SK-N-MC (cell line): ENCODE measurements around the gene AKT1.
A peak's percentile ranks its signal among the peaks of the same experiment; 100 is the strongest.

Experiments
- DNase-seq: peaks from one replicate; pipeline ENCODE4 v3.0.0-alpha.2; 2011; ENCODE audit warnings: low read depth, low spot score
- H3K27ac ChIP-seq: fragments of 200-600 bp; sonication (generic); 2 replicates; pipeline ENCODE4 v1.5.1; 2016; ENCODE audit warnings: mixed run types
- H3K36me3 ChIP-seq: fragments of 200-600 bp; sonication (generic); 2 replicates; pipeline ENCODE4 v1.6.1; 2017; ENCODE audit warnings: antibody characterized with exemption, low read length, mixed read lengths; ENCODE audit not compliant: insufficient read depth
- H3K4me3 ChIP-seq: fragments of 200-600 bp; sonication (generic); 2 replicates; pipeline ENCODE4 v1.5.1; 2016
- H3K9ac ChIP-seq: fragments of 200-600 bp; sonication (generic); 2 replicates; pipeline ENCODE4 v1.8.0; 2017; ENCODE audit warnings: mixed run types, mixed read lengths; ENCODE audit not compliant: insufficient read length
- H3K9me3 ChIP-seq: fragments of 200-600 bp; sonication (generic); 2 replicates; pipeline ENCODE4 v1.6.1; 2017; ENCODE audit warnings: low read depth, mild to moderate bottlenecking, antibody characterized with exemption, low read length, moderate library complexity, mixed read lengths
- EZH2 ChIP-seq: fragments of 200-600 bp; sonication (generic); IDR thresholded peaks from one replicate; pipeline ENCODE4 v1.6.1; 2017; ENCODE audit warnings: antibody characterized with exemption
- FOXP2 ChIP-seq: optimal IDR thresholded peaks from 2 replicates; pipeline ENCODE3; 2011; ENCODE audit warnings: mild to moderate bottlenecking, moderate library complexity; ENCODE audit not compliant: insufficient read depth; ENCODE audit errors: extremely low read length, control extremely low read depth
- POLR2AphosphoS5 ChIP-seq: IDR thresholded peaks from 2 replicates; pipeline ENCODE4 v1.6.1; 2012; ENCODE audit warnings: mild to moderate bottlenecking, low read depth, low read length, borderline replicate concordance

AKT1 gene

DNA sequence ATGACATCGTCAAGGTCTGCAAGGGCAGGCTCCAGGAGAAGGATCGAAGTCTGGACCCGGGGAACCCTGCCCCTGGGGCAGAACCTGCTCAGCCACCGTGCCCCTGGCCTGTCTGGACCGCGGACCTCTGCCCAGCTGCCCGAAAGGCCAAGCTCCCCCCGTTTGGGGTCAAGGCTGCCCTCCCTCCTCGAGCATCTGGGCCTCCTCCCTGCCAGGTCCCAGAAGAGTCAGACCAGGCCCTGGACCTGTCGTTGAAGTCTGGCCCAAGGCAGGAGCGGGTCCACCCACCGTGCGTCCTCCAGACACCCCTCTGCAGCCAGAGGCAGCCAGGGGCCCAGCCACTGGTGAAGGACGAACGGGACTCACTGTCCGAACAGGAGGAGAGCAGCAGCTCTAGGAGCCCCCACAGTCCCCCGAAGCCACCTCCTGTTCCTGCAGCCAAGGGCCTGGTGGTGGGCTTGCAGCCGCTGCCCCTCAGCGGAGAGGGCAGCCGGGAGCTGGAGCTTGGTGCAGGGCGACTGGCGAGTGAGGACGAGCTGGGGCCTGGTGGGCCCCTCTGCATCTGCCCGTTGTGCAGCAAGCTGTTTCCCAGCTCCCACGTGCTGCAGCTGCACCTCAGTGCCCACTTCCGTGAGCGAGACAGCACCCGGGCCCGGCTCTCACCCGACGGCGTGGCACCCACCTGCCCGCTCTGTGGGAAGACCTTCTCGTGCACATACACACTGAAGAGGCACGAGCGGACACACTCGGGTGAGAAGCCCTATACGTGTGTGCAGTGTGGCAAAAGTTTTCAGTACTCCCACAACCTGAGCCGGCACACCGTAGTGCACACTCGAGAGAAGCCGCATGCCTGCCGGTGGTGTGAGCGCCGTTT lies 6.2 kb upstream of the AKT1 start:
- H3K9ac ChIP-seq: no peak overlapping the region
- no peak overlapping the region for H3K27ac ChIP-seq

DNA sequence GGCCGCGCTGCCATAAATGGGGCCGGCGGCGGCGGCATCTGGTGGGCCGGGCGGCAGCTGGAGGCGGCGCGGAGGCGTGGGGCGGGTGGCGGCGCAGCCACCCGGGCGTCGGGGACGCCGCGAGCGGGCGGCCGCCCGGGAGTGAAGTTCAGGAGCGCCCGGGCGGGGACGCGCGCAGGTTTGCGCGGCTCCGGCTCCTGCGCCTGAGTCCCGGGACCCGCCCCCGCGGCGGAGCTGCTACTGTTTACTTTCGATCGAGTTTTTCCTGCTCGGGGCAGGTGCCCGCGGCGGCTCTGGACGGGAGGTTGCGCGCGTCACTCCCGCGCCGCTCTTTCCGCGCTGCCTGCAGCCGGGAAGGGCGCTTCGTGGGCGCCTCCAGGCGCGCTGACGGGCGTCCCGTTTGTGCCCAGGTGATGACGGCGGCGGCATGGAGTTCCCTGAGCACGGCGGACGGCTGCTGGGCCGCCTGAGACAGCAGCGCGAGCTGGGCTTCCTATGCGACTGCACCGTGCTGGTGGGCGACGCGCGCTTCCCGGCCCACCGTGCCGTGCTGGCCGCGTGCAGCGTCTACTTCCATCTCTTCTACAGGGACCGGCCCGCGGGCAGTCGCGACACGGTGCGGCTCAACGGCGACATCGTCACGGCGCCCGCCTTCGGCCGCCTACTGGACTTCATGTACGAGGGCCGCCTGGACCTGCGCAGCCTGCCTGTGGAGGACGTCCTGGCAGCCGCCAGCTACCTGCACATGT lies 5.4 kb upstream of the AKT1 start, which contains the start of gene ZBTB42:
ZBTB42 (plus strand) TSS at position 331 of the 749 bp plus-strand sequence; CDS start at position 428, 97 bp downstream.
- Histone ChIP-seq H3K9me3 (no peaks in the 10 kb centered on the region), H3K27ac (no peak within 1 kb of the TSS), H3K4me3 (peak within 1 kb of the TSS; percentile 82), H3K36me3 (no peaks in the 10 kb centered on the region), H3K9ac (no peak within 1 kb of the TSS)
- no peak for DNase-seq
- TF ChIP-seq POLR2AphosphoS5 (no peak), EZH2 (no peak), FOXP2 (no peak)

More for the DNA sequence above, 6.2 kb upstream of the AKT1 start:
- H3K36me3 ChIP-seq: no peaks in the 10 kb centered on the region
- no peak for TF ChIP-seq FOXP2
- TF ChIP-seq POLR2AphosphoS5: no peak
- TF ChIP-seq EZH2: no peak
- DNase-seq: no peak
- H3K4me3 ChIP-seq: peak overlapping the region; percentile 82
- no peaks in the 10 kb centered on the region for H3K9me3 ChIP-seq

DNA sequence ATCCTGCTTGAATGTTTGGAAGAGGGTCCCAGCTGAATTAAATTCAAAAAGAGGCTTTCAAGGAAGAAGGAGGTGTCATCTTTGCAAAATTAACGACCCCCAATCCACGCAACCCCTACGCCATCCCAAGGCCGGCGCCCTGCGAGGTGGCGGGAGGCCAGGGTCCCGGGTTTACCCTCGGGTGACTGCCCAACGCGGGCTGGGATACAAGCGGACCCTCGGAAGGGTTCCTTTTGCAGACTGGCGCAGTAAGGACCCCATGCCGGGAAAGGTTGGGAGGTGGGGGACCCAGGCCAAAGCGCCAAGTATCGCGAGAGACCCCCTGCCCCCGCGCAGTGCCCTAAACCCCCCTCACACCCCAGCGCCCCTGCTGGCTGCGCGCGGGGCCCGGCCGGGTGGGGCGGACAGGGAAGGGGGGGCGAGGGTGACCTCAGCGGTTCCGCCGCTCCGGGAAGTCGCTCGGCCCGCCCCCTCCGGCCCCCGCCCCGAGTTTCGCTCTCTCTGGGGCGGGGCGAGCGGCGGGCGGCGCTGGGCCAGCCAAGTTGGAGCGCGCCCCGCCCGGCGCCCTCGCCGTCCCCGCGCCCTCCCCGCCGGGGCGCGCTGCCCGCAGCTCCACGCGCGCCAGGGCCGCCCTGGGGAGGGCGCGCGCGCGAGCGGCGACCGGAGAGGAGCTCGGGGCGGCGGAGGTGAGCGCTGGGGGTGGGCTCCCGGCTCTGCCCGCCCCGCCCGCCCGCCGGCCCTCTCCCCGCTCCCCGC lies 4.6 kb upstream of the AKT1 start:
- no peak for TF ChIP-seq EZH2
- no peak for TF ChIP-seq POLR2AphosphoS5
- no peak for TF ChIP-seq FOXP2
- Histone ChIP-seq H3K36me3 (no peaks in the 10 kb centered on the region), H3K9me3 (no peaks in the 10 kb centered on the region), H3K4me3 (peak overlapping the region; percentile 47), H3K27ac (no peak overlapping the region), H3K9ac (no peak overlapping the region)
- no peak for DNase-seq

DNA sequence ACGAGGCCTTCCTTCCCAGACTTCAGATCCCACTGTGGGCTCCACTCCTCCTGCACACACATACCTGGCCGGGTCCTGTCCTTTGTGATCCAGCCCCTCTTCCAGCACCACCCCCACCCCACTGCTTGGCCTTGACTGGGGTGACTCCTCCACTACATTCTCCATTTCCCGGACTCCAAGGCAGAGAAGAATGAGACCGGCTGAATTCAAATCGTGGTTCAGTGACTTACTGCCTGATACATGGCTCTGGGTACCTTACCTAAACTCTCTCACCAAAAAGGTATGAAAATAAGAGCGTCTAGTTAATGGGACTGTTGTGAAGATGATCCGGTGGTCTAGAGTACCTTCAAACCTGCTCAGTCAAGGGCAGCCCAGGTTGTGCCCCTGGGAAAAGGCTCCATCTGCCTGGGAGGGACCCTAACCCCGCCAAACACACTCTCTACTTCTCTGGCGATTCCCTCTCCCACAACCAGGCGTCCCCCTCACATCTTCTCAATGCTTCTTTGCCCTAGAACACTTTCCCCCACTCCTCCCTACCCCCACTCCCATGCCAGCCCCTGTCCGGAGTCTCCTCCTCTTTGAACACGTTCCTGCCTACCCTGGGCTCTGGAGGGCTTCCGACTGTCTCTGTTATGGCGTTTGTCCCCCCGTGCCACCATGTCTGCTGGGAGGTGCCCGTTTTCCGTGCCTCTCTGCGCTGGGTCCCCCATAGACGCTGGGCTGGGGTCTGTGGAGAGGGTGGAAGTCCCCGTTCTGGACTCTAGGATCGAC lies 3.9 kb upstream of the AKT1 start:
- no peak overlapping the region; the same call in 1 of the 2 replicates for H3K4me3 ChIP-seq

DNA sequence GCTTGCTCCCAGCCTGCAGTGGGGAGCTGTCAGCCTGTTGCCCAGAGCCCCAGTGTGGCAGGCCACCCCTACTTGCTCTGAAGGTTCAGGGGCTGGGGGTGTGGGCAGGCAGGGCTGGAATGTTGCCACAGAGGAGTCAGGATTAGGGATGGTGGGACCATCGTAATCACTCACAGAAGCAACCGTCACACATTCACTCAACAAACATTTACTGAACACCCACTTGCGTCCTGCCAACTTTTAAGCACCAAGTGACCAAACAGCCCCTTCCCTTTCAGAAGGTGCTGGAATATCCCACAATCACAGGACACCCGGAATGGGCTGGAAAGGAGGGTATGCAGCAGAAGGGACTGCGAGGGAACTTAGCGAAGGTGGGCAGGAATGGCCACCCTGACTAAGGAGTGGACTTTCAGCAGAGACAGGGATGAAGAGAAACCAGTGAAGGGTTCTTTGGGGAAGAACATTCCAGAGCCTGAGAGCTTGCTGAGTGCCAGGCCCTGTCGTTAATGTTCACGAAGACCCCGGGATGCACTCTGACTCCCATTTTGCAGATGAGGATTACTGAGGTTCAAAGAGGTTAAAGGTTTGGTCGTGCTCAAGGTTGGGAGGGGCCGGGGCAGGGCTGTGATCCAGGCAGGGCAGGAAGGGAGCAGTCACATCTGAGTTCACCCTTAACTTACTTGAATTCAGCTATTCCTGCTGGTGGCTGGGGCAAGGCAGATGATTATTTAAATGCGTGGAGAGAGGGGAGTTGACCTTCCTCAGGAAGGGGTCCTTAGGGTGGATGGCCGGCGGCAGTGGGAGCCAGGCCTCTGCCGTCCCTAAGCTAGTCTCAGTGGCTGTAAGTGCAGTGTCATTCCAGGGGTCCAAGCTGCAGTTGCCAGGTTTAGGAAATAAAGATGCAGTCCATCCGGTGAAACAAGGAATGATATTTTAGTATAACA lies 3.0 kb upstream of the AKT1 start:
- Histone ChIP-seq H3K4me3 (no peak overlapping the region), H3K27ac (no peak overlapping the region), H3K9me3 (no peaks in the 10 kb centered on the region), H3K9ac (no peak overlapping the region), H3K36me3 (no peaks in the 10 kb centered on the region)
- no peak for DNase-seq
- no peak for TF ChIP-seq POLR2AphosphoS5

More for the DNA sequence above, 3.9 kb upstream of the AKT1 start:
- Histone ChIP-seq H3K9me3 (no peaks in the 10 kb centered on the region), H3K27ac (no peak overlapping the region), H3K9ac (no peak overlapping the region), H3K36me3 (no peaks in the 10 kb centered on the region)
- DNase-seq: no peak
- TF ChIP-seq FOXP2: no peak
- no peak for TF ChIP-seq EZH2
- no peak for TF ChIP-seq POLR2AphosphoS5

DNA sequence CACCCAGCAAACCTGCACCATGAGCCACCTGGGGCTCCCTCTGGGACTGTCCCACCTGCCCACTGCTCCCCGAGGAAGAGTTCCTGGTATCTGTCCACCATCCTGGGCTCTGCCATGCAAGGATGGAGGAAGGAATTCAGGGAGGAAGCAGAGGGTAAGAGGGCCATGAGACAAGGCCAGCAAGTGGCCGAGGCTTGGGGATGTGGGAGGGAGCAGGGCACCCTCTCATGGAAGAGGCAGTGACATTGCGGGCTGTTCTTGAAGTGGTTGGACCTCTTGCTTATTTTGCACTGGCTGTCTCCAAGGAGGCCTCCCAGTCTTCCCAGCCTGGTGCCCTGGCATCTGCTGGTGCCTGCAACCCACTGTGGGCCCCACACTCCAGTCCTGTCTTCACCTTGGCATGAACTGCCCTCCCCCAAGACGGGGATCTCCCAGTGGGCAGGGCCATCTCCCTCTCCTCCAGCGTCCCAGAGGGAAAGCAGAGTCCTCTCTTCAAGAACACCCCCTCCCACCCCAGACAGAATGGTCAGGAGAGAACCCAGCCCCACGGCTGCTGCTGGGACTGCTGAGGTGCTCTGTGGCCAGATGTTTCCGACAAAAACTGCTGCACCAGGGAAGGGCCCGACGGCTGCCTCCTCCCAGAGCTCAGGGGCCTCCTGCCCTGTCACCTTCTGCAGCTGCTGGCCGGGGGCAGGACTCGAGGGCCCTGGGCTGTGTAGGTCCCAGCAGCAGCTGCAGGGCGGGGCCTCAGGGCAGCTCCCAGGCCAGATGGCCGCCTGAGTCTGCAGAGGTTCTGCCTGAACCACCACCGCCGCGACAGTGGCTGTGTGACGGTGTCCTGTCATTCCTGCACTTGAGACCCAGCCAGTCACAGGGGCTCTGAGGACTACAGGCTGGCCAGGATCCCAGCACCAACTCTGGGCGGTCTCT lies 1.8 kb upstream of the AKT1 start:
- no peak for TF ChIP-seq FOXP2
- TF ChIP-seq EZH2: no peak
- no peak for TF ChIP-seq POLR2AphosphoS5
- H3K27ac ChIP-seq: no peak overlapping the region

More for the DNA sequence above, 1.8 kb upstream of the AKT1 start:
- no peak for DNase-seq
- Histone ChIP-seq H3K9me3 (no peaks in the 10 kb centered on the region), H3K9ac (no peak overlapping the region), H3K4me3 (no peak overlapping the region), H3K36me3 (no peaks in the 10 kb centered on the region)
